ENCODE measurements around the gene CUL3.

- TF ChIP-seq CTCF (IDR thresholded peaks at IDR 0.05), result no peak
- no peak for TF ChIP-seq TCF7L2 (IDR thresholded peaks at IDR 0.05; ENCODE audit: low read depth, low read length)
Observed at GRCh38 chr2:224472137-224472536, 113.0 kb downstream of the CUL3 start.
